Fibroblast of upper back skin (primary cell): ENCODE results near the gene FLNB.
A peak's percentile ranks its signal among the peaks of the same experiment; 100 is the strongest.

Experiments used
- DNase-seq: peaks from one replicate; pipeline ENCODE4 v3.0.0-alpha.2; 2013

FLNB gene

GRCh38 chr3:58173029-58173668, 164.9 kb downstream of the FLNB start:
- DNase-seq = no peak

DNA sequence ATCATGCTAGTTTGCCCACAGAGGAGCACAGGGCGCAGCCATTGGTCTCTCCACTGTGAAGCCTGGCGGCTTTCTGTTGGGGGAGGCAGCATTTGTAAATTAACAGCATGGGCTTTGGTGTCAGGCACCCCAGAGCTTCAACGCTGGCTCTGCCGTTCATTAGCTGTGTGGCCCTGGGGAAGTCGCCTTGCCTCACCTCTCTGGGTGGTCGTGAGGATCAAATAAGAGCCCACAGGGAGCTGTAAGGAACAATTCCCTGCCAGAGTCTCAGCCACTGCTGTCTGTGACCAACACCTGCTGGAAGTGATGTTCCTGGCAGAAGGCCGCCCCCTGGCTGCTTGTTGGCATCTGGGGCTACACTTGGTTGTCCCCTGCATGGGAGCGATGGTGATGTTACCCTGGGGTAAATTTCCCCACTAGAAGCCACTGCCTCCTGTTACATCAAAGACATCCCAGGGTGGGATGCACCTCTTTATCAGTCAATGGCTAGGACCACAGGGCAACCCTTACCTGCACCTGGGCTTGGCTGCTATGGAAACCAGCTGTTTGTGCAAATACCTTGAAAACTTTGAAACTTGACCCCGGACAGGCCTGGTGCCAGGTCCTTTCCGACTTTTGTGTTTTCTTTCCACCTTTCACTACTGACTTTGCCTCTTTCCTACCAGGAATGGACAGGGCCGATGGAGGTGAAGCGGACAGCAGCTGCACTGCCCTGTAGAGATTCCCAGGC, 165.6 kb downstream of the FLNB start:
- no peak for DNase-seq

GRCh38 chr3:58175187-58175436, 166.9 kb downstream of the FLNB start:
- no peak for DNase-seq

DNA sequence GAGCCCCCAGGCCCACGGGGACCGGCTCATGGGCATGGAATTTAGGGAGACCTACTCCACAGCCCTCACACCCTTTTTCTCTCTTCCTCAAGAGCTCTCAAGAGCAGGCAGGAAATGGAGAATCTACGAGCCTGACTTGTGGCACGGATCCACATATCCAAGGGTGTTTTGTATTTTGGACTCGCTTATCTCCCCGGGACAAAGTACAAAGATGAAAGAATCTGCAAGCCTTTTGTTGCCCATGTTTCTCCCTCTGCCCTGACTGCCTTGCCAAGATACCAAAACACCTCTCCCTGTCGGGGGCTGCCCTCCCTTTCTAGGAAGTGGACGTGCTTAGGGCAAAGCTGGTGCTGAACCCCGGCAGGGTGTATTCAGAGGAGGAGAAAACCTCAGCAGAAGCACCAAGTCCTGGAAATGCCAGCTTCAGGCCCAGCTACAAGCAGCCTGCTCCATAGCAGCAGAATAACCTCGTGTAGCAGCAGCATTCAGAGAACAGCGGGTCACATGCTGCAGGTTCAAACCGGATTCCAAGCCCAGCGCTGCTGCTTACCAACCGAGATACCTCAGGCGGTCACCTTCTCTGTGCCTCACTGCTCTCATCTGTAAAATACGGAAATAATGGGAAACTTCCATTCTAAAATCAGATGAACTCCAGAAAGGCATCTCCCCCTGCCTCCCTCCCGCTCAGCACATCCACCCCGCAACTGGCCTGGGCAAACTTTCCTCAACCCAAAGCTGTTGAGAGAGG, 167.4 kb downstream of the FLNB start:
- peak; percentile 40 for DNase-seq

DNA sequence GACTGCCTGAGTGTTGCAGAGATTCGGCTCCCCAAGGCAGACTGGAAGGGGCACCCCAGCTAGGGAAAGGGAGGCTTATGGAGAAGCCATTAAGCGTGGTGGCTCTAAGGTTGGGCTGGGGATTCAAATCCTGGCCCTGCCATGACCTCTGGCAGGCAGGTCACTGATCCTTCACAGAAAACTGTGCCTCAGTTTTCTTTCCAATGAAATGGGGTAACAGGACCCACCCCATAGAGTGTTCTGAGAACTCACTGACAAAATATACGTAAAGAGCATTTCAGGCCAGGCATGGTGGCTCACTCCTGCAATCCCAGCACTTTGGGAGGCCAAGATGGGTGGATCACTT, 167.9 kb downstream of the FLNB start:
- DNase-seq = no peak

DNA sequence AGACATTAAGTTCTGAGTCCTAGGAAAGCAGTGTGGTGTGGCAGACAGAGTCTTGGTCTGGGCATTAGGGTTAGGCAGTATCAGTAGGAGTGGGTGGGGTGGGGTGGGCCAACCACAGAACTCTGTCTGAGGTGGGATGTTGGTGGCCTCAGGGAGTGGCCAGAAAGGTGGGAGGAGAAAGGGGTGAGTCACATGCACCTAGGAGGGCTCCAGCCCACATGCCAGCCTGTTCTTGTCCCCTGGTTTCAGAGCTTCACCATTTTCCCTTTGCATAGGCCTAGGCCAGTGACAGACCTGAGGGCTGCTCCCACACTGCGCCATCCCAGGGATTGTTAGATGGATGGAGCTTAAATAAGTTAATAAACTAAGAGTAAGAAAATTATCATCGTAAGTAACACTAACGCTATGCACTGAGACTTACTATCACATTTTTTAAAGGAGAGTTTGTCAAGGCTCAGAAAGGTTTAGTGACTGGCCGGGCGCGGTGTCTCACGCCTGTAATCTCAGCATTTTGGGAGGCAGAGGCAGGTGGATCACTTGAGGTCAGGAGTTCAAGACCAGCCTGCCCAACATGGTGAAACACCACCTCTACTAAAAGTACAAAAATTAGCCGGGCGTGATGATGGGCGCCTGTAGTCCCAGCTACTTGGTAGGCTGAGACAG, 168.7 kb downstream of the FLNB start:
- DNase-seq = no peak

GRCh38 chr3:58177747-58178527, 169.7 kb downstream of the FLNB start:
- DNase-seq = peak; percentile 79

- no peak for DNase-seq
These were observed 170.5 kb downstream of the FLNB start for GRCh38 chr3:58178528-58179234.

DNA sequence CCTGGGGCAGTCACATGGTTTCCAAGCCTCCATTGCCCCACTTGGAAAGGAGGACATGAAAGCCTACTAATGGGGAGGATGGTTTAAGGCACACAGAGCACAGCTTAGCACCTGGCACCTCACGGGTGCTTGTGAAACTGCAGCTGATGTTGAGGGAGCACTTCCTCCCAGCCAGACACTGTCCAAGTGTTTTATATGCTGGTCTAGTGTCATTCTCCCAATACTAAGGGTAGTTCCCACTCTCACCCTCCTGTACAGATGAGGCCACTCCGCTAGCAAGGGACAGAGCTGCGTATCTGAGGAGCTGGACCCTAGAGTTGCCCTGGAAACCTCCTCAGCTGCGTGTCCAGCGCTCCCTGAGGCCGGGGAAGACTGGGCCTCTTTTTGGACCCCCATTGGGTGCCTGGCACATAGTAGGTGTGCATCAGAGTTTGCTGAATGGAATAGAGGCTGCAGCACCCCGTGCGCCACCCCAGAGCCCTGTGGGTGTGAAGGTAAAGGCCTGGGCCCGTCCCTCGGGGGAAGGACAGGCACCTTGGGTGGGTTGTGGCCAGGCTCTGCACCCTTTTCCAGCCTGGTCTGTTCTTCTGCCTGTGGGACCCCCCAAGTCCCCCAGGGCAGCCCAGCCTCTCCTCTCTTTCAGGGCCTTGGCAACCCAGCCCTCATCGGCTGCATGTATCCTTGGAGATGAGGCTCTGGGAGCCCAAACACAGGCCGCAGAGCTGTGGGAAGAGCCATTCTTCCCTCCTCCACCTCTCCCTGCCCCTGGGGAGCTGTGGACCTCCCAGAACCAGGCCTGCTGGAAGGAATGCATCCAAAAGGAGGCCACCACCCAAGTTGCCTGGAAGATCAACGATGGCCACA, 171.2 kb downstream of the FLNB start:
- DNase-seq = no peak

DNA sequence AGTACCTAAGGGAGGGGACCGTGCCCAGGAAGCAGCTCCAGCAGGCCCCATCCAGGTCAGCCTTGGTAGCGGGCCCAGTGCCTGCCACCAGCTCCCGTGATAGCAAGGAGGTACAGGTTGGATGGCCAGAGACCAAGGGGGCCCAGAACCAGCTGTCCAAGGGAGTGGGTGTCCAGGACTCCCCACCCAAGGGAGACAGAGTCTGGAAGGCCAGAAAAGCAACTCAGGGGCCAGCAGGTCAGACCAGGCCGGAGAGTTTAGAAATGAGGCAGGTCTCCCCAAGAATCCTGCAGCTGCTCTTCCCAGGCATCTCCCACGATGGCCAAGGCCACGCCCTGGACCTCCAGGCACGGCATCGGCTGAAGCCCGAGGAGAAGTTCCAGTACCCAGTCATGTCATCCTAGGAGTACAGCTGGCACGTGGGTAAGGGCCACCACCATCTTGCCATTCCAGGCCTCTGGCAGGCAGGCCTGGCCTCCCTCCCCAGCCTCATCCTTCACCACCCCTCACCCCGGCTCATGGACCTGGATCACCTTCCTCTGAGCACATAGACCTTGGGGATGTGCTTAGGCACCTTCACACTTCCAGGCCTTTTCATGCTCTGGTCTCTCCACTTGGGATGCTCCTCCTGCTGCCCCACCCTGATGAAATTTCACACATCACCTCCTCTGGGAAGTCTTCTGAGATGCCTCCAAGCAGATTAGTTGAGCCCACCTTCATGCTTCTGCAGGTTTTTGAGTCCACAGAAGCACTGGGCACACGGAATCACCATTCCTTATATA, 172.1 kb downstream of the FLNB start:
- DNase-seq = no peak

GRCh38 chr3:58180940-58181587, 172.8 kb downstream of the FLNB start:
- DNase-seq = no peak

DNA sequence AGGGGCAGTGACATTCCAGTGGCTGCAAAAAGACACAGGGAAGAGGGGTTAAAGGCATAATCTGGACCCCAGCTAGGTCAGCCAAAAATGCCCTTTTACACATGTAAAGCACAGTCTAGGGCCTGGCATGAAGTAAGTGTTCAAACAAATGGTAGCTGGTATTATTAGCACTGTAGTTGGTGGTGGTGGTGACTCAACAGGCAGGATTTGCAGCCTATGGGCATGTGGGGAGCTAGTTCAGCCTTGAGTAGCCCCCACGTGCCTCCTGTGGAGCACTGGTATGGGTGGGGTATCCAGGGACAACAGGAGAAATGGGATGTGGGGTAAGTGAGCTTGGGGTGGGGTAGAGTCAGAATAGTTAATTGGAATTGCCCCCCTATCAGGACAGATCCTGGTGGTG, 175.0 kb downstream of the FLNB start:
- DNase-seq = no peak

- DNase-seq = no peak
These were observed 175.7 kb downstream of the FLNB start for GRCh38 chr3:58183891-58184290.

DNA sequence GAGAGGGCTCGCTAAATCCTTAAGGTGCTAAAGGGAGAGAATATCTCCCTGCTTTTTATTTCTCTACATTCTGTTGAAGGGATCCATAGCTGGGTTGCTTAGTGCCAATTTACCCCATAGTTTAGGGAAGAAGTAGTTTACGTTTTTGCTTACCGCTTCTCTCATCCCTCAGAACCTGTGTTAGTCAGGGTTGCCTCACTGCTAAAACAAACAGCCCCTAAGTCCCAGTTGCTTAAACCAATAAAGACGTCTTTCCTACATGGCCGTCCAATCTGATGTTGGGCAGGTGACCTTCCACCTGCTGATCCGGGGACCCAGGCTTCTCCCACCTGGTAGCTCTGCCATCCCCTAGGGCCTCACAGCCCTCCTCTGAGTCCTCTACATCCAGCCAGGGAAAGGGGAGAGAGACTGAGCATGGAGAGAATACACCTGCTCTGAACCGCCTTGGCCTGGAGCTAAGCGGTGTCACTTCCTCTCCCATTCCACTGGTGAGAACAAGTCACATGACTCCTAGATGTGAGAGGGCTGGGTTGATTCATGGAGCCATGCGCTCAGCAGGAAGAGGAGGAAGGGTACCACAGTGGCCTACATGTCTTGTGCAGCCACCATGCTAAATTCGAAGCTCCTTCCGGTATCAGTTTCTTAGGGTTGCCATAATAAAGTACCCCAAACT, 176.2 kb downstream of the FLNB start:
- no peak for DNase-seq

- DNase-seq = no peak
These were observed 176.7 kb downstream of the FLNB start for GRCh38 chr3:58184982-58185360.

- no peak for DNase-seq
These were observed 179.9 kb downstream of the FLNB start for GRCh38 chr3:58188173-58188564.

GRCh38 chr3:58188921-58189451, 180.8 kb downstream of the FLNB start:
- no peak for DNase-seq

DNA sequence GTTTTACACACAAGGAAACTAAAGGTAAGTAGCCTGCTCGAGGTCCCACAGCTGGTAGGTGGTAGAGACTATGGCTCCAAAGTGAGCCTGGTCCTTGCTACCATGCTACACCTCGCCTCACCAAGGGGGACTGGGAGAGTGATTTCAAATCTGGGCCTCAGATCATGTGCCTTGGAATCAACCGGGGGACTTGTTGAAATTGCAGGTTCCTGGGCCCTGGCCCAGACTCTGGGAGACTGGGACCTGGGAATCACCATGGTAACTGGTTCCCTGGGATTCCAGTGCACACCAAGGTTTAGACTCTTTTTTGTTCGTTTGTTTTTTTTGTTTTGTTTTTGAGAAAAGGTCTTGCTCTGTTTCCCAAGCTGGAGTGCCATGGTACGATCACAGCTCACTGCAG, 181.5 kb downstream of the FLNB start:
- no peak for DNase-seq

- DNase-seq = no peak
These were observed 182.1 kb downstream of the FLNB start for GRCh38 chr3:58190291-58190690.
